Loucy (cell line): ENCODE results near the gene CLEC17A.

ENCODE experiments used
- CTCF ChIP-seq: fragments of 200-600 bp; sonication (generic); conservative IDR thresholded peaks from 2 replicates; pipeline ENCODE4 v1.5.1; 2014; ENCODE audit warnings: mild to moderate bottlenecking, antibody characterized with exemption, low read length
- EZH2phosphoT487 ChIP-seq: fragments of 200-600 bp; IDR thresholded peaks from 2 replicates; pipeline ENCODE4 v1.6.1; 2018; ENCODE audit warnings: antibody characterized with exemption, mild to moderate bottlenecking, moderate library complexity, borderline replicate concordance

DNA sequence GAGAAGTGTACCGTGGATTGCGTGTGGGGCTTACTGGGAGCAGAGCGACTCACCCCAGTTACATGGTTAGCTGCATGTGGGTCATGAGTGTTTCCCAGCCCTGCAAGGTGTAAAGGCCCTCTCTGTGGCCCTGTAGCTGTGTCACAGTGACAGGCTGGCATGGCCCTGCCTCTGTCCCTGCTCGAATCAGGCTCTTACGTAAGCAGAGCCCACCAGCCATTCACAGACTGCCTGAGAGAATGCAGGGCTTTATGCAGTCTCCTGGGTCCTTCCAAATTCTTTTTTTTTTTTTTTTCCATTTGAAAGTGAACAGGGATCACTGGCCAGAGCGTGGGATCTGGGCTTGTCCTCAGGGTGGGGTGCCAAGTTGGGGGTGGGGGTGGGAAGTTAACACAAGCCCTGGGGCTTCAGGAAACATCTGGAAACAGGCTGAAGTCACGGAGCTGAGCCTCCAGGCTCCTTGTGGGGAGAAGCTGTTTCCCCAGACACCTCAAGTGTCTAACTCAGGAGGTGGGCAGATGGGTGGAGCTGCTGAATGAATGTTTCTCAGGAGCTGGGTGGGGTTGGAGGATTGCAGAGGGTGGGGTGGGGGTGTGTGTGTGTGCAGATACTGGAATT lies 40.1 kb upstream of the CLEC17A start:
- TF ChIP-seq CTCF (no peak), EZH2phosphoT487 (no peak)
